Smooth muscle cell (in vitro differentiated cells): ENCODE results near the gene SYNGR2. TPM values are rescaled to one million over a fixed set of nuclear protein-coding genes. Genes with fewer than 3 reads are reported as not detected.

Source experiments
- DNase-seq: peaks from one replicate; lab custom pipeline; 2025; ENCODE audit not compliant: unreplicated experiment; lab: John Stamatoyannopoulos, UW
- H2AFZ ChIP-seq: fragments of 200-600 bp; sonication (generic); 2 replicates; pipeline ENCODE4 v1.6.0; 2016; ENCODE audit warnings: antibody characterized with exemption, low read depth, mild to moderate bottlenecking
- H3F3A ChIP-seq: fragments of 200-600 bp; sonication (generic); 2 replicates; pipeline ENCODE4 v1.6.0; 2017; ENCODE audit warnings: antibody characterized with exemption, low read depth
- H3K27ac ChIP-seq: fragments of 200-600 bp; sonication (generic); 2 replicates; pipeline ENCODE4 v1.5.1; 2016; ENCODE audit warnings: low read depth, mild to moderate bottlenecking
- H3K27me3 ChIP-seq: fragments of 200-600 bp; sonication (generic); 2 replicates; pipeline ENCODE4 v1.6.1; 2016; ENCODE audit warnings: low read depth, mild to moderate bottlenecking
- H3K36me3 ChIP-seq: fragments of 200-600 bp; sonication (generic); 2 replicates; pipeline ENCODE4 v1.5.1; 2016; ENCODE audit warnings: low read depth
- H3K4me1 ChIP-seq: fragments of 200-600 bp; sonication (generic); 2 replicates; pipeline ENCODE4 v1.5.1; 2016; ENCODE audit warnings: low read depth
- H3K4me2 ChIP-seq: fragments of 200-600 bp; sonication (generic); 2 replicates; pipeline ENCODE4 v1.6.0; 2016; ENCODE audit warnings: mild to moderate bottlenecking
- H3K4me3 ChIP-seq: fragments of 200-600 bp; sonication (generic); 2 replicates; pipeline ENCODE4 v1.5.1; 2016; ENCODE audit warnings: mild to moderate bottlenecking
- H3K79me2 ChIP-seq: fragments of 200-600 bp; sonication (generic); 2 replicates; pipeline ENCODE4 v1.6.0; 2016; ENCODE audit warnings: low read depth, mild to moderate bottlenecking
- H3K9ac ChIP-seq: fragments of 200-600 bp; sonication (generic); 2 replicates; pipeline ENCODE4 v1.6.0; 2016; ENCODE audit warnings: low read depth
- H3K9me3 ChIP-seq: fragments of 200-600 bp; sonication (generic); replicated peaks from 2 replicates; pipeline ENCODE4 v1.5.1; 2016; ENCODE audit warnings: low read depth
- H4K20me1 ChIP-seq: fragments of 200-600 bp; sonication (generic); 2 replicates; pipeline ENCODE4 v1.6.0; 2016; ENCODE audit warnings: low read depth
- WGBS: methylation state at CpG from one replicate; pipeline ENCODE4 v1.1.7; 2016; ENCODE audit warnings: low lambda C conversion rate; 5-methylcytosine and 5-hydroxymethylcytosine counted together
- polyA plus RNA-seq: library from polyadenylated mRNA; unstranded; fragments of >200 nt; fragmentation: Nextera tagmentation; extraction: Ambion mirVana; gene quantifications from 2 replicates; pipeline ENCODE4 v1.2.1, GENCODE V29; 2016
- total RNA-seq: library from RNA; depleted of rRNA; stranded (reverse); fragments of >200 nt; gene quantifications from 2 replicates; pipeline ENCODE4 v1.2.3, GENCODE V29; 2014
- TF ChIP-seq, protein P1 (sequence below): fragments of 200-600 bp; sonication (generic); IDR thresholded peaks from 2 replicates; pipeline ENCODE4 v1.5.1; 2017; ENCODE audit warnings: borderline replicate concordance, mild to moderate bottlenecking, antibody characterized with exemption; ENCODE audit not compliant: insufficient read depth, poor library complexity, severe bottlenecking

SYNGR2 gene
- total and polyA plus RNA-seq, 2 experiments from 2014 or later, result 46.1 to 64.7 TPM

DNA sequence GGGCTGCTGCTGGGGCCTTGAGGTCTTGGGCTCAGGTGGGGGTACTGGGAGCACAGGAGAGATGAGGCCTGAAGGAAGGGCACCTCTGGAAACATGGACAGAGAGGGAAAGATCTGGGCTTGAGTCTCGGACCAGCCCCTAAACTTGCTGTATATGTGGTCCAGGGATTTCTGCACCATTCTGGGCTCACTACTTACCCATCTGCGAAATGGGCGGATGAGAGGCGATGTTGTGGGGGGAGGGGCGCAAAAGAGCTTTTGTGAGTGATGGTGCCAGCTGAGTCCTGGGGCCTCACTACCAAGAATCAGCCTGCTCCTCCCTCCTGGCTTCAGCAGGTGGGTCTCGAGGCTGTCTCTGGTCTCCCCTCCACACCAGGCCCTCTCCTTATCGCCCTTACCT, 21.9 kb upstream of the SYNGR2 start:
- H3K4me2 ChIP-seq, result no peak overlapping the region
- no peak overlapping the region for H3K4me3 ChIP-seq
- no peaks in the 10 kb centered on the region for H3K27me3 ChIP-seq
- no peak overlapping the region for H3K27ac ChIP-seq
- H3K79me2 ChIP-seq, result no peaks in the 10 kb centered on the region
- no peaks in the 10 kb centered on the region for H3K9me3 ChIP-seq
- H3K9ac ChIP-seq, result no peak overlapping the region
- H2AFZ ChIP-seq, result no peak overlapping the region
- no peaks in the 10 kb centered on the region for H4K20me1 ChIP-seq
- H3F3A ChIP-seq, result no peaks in the 10 kb centered on the region
- no peaks in the 10 kb centered on the region for H3K4me1 ChIP-seq
- H3K36me3 ChIP-seq, result no peaks in the 10 kb centered on the region
- 100% methylated on average over 7 of the region's 7 CpGs for WGBS
- no peak for DNase-seq
- TF ChIP-seq, protein P1, sequence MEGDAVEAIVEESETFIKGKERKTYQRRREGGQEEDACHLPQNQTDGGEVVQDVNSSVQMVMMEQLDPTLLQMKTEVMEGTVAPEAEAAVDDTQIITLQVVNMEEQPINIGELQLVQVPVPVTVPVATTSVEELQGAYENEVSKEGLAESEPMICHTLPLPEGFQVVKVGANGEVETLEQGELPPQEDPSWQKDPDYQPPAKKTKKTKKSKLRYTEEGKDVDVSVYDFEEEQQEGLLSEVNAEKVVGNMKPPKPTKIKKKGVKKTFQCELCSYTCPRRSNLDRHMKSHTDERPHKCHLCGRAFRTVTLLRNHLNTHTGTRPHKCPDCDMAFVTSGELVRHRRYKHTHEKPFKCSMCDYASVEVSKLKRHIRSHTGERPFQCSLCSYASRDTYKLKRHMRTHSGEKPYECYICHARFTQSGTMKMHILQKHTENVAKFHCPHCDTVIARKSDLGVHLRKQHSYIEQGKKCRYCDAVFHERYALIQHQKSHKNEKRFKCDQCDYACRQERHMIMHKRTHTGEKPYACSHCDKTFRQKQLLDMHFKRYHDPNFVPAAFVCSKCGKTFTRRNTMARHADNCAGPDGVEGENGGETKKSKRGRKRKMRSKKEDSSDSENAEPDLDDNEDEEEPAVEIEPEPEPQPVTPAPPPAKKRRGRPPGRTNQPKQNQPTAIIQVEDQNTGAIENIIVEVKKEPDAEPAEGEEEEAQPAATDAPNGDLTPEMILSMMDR, result no peak

DNA sequence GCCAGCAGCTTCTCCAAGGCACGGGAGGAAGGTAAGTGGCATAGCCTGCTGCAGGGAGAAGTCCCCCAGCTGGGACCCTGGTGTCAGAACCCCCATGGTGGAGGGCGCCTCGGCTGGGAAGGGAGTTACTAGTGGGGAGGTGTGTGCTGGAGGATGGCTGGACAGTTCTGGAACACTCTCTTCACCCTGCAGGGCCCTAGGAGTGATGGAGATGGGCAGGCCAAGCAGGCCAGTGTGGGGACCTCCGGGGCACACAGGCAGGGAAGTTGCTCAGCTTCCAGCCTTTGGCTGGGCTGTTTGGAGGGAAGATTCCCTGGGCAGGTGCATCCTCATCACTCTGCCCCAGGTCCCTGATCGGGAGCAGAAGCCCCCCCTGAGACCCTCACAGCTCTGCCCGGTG, 21.5 kb upstream of the SYNGR2 start:
- Histone ChIP-seq H3K79me2 (no peaks in the 10 kb centered on the region), H2AFZ (no peak overlapping the region), H3K4me3 (no peak overlapping the region), H3K4me1 (no peaks in the 10 kb centered on the region), H3K9ac (no peak overlapping the region), H3K27ac (no peak overlapping the region), H3F3A (no peaks in the 10 kb centered on the region), H3K27me3 (no peaks in the 10 kb centered on the region), H4K20me1 (no peaks in the 10 kb centered on the region), H3K36me3 (no peaks in the 10 kb centered on the region), H3K4me2 (no peak overlapping the region), H3K9me3 (no peaks in the 10 kb centered on the region)
- 95% methylated on average over 6 of the region's 6 CpGs for WGBS
- no peak for DNase-seq
- TF ChIP-seq, protein P1, result no peak

DNA sequence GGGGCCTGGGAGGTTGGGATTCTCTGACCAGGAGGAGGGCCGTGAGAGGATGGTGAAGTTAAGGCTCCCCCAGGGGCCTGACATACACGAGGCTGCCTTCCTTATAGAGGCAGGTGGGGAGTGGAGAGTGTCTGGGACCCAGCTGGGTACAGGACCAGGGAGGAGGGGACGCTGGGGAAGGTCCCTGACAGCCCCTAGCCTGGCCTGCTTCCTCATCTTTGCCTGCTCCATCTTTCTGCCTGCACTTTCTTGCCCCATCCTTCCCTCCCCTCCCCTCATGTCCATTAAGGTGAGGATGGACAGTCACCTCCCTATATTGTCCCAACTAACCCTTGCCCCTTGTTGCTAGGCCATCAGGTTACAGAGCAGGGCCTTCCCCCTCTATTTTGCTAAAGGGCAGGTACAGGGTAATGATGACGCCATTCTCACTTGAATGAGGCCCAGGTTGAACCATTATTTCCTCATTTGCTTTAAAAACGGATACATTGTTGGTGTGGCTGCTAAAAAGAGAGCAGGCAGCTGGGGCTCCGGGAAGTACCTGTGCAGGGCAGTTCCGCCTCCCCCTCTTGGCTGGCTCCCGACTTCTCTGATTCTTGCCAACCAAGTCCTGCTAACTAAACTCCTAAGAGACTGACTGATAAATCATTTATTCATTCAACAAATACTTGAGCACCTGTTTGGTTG, 20.9 kb upstream of the SYNGR2 start:
- H3F3A ChIP-seq, result no peaks in the 10 kb centered on the region
- H3K4me1 ChIP-seq, result no peaks in the 10 kb centered on the region
- no peak for DNase-seq
- no peak overlapping the region for H3K27ac ChIP-seq
- H4K20me1 ChIP-seq, result no peaks in the 10 kb centered on the region
- H3K27me3 ChIP-seq, result no peaks in the 10 kb centered on the region
- 82% methylated on average over 7 of the region's 8 CpGs for WGBS
- TF ChIP-seq, protein P1, result no peak
- H2AFZ ChIP-seq, result no peak overlapping the region
- H3K36me3 ChIP-seq, result no peaks in the 10 kb centered on the region
- H3K79me2 ChIP-seq, result no peaks in the 10 kb centered on the region
- no peak overlapping the region for H3K4me3 ChIP-seq
- no peak overlapping the region for H3K4me2 ChIP-seq
- no peak overlapping the region for H3K9ac ChIP-seq
- no peaks in the 10 kb centered on the region for H3K9me3 ChIP-seq
